GM04503 (cell line): Measurements from ENCODE around the gene GTF3C2.
"Not testable (repeated sequence)": the region's sequence is repeated elsewhere in the genome, so short reads cannot be mapped to it uniquely, and the experiment has no call there.

Source experiments
- DNase-seq: peaks from one replicate; pipeline ENCODE4 v3.0.0-alpha.2; 2012; ENCODE audit warnings: low read depth

The GTF3C2 gene

GRCh38 chr2:27370816-27371620 lies 14.5 kb upstream of the GTF3C2 start:
- peak; percentile 16 for DNase-seq

- DNase-seq = peak; percentile 96
Observed at GRCh38 chr2:27370026-27370815, 13.7 kb upstream of the GTF3C2 start, which contains the start of the genes EIF2B4 and SNX17. EIF2B4 (minus strand) TSS chr2:27370338; CDS start chr2:27370314, 24 bp downstream. SNX17 (plus strand) TSS chr2:27370616; CDS start chr2:27370744, 128 bp downstream.

GRCh38 chr2:27369471-27370025 lies 13.0 kb upstream of the GTF3C2 start:
- no peak for DNase-seq

- DNase-seq = no peak
Observed at GRCh38 chr2:27363933-27364332, 7.4 kb upstream of the GTF3C2 start.

- DNase-seq = no peak
Observed at GRCh38 chr2:27362678-27363420, 6.3 kb upstream of the GTF3C2 start.

- peak; percentile 17 for DNase-seq
Observed at GRCh38 chr2:27356056-27356381, 545 bp downstream of the GTF3C2 start.

GRCh38 chr2:27354597-27354927 lies 2.0 kb downstream of the GTF3C2 start:
- no peak for DNase-seq

- peak; percentile 8 for DNase-seq
Observed at GRCh38 chr2:27353762-27354596, 2.6 kb downstream of the GTF3C2 start.

- DNase-seq = not testable (repeated sequence)
Observed at GRCh38 chr2:27353386-27353761, 3.2 kb downstream of the GTF3C2 start.

- DNase-seq = no peak
Observed at GRCh38 chr2:27351802-27352598, 4.6 kb downstream of the GTF3C2 start.

- DNase-seq = no peak
Observed at GRCh38 chr2:27350106-27350693, 6.4 kb downstream of the GTF3C2 start.

- no peak for DNase-seq
Observed at GRCh38 chr2:27347641-27348040, 8.9 kb downstream of the GTF3C2 start.

- no peak for DNase-seq
Observed at GRCh38 chr2:27336173-27336572, 20.4 kb downstream of the GTF3C2 start.

GRCh38 chr2:27335311-27335710 lies 21.3 kb downstream of the GTF3C2 start:
- no peak for DNase-seq

- DNase-seq = no peak
Observed at GRCh38 chr2:27324720-27325119, 31.8 kb downstream of the GTF3C2 start.

GRCh38 chr2:27323596-27324285 lies 32.8 kb downstream of the GTF3C2 start:
- DNase-seq = no peak

- DNase-seq = peak; percentile 59
Observed at GRCh38 chr2:27322766-27323595, 33.6 kb downstream of the GTF3C2 start, which contains the start of gene MPV17. MPV17 (minus strand) TSS chr2:27323097; CDS start chr2:27322517, 580 bp downstream.

- DNase-seq = no peak
Observed at GRCh38 chr2:27322301-27322765, 34.2 kb downstream of the GTF3C2 start.
